Osteocyte (in vitro differentiated cells): ENCODE measurements around the gene NACC2. TPM values are rescaled to one million over a fixed set of nuclear protein-coding genes. Genes with fewer than 3 reads are reported as not detected.

Source experiments
- DNase-seq: peaks from one replicate; pipeline ENCODE4 v3.0.0; 2021; ENCODE audit warnings: mixed read lengths; ENCODE audit not compliant: unreplicated experiment; ENCODE audit errors: extremely low spot score
- H3K27ac Mint-ChIP-seq: one replicate; pipeline ENCODE4 v1.8.0; 2021; ENCODE audit warnings: mild to moderate bottlenecking, mixed read lengths; ENCODE audit not compliant: unreplicated experiment
- H3K27me3 Mint-ChIP-seq: one replicate; pipeline ENCODE4 v1.8.0; 2021; ENCODE audit warnings: mixed read lengths; ENCODE audit not compliant: unreplicated experiment
- H3K36me3 Mint-ChIP-seq: one replicate; pipeline ENCODE4 v1.8.0; 2021; ENCODE audit warnings: mixed read lengths; ENCODE audit not compliant: unreplicated experiment
- H3K4me1 Mint-ChIP-seq: one replicate; pipeline ENCODE4 v1.8.0; 2021; ENCODE audit warnings: mixed read lengths; ENCODE audit not compliant: unreplicated experiment
- H3K4me3 Mint-ChIP-seq: one replicate; pipeline ENCODE4 v1.8.0; 2021; ENCODE audit warnings: mild to moderate bottlenecking, moderate library complexity, mixed read lengths; ENCODE audit not compliant: unreplicated experiment
- H3K9me3 Mint-ChIP-seq: one replicate; pipeline ENCODE4 v1.8.0; 2021; ENCODE audit warnings: mixed read lengths; ENCODE audit not compliant: unreplicated experiment
- total RNA-seq: library from RNA; stranded (reverse); gene quantifications from 2 replicates; pipeline ENCODE4 v1.2.1, GENCODE V29; 2021
- TF ChIP-seq, protein P1 (sequence below): fragments of 200-600 bp; sonication (generic); IDR thresholded peaks from 2 replicates; pipeline ENCODE4 v1.5.0; 2021; ENCODE audit warnings: antibody characterized with exemption, mild to moderate bottlenecking, moderate library complexity

The NACC2 gene
- total RNA-seq, 1 donor from 2014 or later = 40.1 TPM

DNA sequence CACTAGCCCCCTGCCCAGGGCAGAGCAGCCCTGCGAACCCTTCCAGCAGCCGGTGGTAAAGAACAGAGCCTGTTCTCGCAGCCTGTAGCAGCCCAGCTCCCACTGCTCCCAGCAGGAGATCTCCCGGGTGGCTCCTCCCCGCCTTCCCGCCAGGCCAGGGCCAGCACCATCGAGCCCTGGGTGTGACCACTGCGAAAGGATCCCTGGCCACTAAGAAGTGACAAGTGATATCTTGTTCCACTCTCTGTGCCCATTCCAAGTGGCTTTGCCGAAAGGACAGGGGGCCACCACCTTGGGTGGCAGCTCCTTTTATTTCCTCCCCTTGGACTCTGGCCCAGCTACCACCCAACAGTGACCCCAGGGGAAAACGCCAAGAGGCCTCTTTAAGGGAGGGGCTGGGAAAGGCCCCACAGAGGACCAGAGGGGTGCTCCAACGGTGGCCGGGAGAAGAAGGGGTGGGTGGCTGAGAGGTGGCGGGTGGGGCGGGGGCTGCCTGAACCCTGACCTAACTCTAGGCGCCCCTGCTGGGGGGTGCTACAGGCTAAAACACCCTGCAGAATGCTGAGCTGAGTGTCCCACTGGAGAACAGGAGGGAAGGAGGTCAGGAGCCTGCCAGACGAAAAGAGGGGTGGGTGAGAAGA, 1.6 kb downstream of the NACC2 start:
- DNase-seq = no peak
- H3K4me3 Mint-ChIP-seq = peak overlapping the region; percentile 77
- no peaks in the 10 kb centered on the region for H3K27me3 Mint-ChIP-seq
- TF ChIP-seq, protein P1, sequence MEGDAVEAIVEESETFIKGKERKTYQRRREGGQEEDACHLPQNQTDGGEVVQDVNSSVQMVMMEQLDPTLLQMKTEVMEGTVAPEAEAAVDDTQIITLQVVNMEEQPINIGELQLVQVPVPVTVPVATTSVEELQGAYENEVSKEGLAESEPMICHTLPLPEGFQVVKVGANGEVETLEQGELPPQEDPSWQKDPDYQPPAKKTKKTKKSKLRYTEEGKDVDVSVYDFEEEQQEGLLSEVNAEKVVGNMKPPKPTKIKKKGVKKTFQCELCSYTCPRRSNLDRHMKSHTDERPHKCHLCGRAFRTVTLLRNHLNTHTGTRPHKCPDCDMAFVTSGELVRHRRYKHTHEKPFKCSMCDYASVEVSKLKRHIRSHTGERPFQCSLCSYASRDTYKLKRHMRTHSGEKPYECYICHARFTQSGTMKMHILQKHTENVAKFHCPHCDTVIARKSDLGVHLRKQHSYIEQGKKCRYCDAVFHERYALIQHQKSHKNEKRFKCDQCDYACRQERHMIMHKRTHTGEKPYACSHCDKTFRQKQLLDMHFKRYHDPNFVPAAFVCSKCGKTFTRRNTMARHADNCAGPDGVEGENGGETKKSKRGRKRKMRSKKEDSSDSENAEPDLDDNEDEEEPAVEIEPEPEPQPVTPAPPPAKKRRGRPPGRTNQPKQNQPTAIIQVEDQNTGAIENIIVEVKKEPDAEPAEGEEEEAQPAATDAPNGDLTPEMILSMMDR = no peak
- H3K27ac Mint-ChIP-seq = peak overlapping the region; percentile 80
- H3K4me1 Mint-ChIP-seq = peaks cover 56% of the 10 kb centered on the region
- H3K9me3 Mint-ChIP-seq = no peaks in the 10 kb centered on the region
- H3K36me3 Mint-ChIP-seq = no peaks in the 10 kb centered on the region

DNA sequence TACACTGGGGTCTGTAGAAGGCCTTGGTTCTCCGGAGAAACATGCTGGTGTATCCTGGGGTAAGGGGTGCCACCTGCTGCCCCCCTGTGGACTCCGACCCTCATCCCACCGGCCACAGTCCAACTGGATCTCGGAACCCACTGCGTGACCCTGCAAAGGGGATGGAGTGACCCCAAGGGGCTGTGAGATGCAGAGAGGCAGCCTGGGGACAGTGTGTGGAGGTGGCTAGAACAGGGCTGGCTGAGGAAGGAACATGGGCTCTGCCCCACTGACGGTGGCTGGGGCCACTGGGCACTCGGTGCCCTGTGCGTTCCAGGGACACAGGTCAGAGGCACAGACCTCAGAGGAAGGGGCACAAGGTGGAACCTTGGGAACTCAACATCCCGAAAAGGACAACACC, 2.3 kb downstream of the NACC2 start:
- Mint-ChIP-seq H3K36me3 (no peaks in the 10 kb centered on the region), H3K27me3 (no peaks in the 10 kb centered on the region), H3K9me3 (no peaks in the 10 kb centered on the region), H3K27ac (peak overlapping the region; percentile 80), H3K4me3 (peak overlapping the region; percentile 77), H3K4me1 (peaks cover 60% of the 10 kb centered on the region)
- no peak for DNase-seq
- TF ChIP-seq, protein P1 = no peak

DNA sequence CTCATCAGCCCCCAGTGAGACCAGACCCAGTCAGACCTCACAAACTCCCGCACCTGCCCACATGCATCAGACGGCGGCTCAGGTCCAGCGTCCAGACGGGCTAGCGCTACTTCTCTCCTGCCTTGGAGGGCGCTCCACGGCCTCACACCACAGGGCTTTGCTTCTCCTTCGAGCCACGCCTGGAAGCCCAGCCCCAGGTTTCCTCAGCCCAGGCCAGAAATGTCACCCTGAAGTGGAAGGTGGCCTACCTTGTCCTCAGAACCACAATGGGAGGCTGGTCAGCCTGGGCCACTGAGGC, 2.8 kb downstream of the NACC2 start:
- Mint-ChIP-seq H3K27ac (peak overlapping the region; percentile 80), H3K9me3 (no peaks in the 10 kb centered on the region), H3K27me3 (no peaks in the 10 kb centered on the region), H3K36me3 (no peaks in the 10 kb centered on the region), H3K4me3 (no peak overlapping the region), H3K4me1 (peaks cover 60% of the 10 kb centered on the region)
- no peak for DNase-seq
- TF ChIP-seq, protein P1 = no peak

DNA sequence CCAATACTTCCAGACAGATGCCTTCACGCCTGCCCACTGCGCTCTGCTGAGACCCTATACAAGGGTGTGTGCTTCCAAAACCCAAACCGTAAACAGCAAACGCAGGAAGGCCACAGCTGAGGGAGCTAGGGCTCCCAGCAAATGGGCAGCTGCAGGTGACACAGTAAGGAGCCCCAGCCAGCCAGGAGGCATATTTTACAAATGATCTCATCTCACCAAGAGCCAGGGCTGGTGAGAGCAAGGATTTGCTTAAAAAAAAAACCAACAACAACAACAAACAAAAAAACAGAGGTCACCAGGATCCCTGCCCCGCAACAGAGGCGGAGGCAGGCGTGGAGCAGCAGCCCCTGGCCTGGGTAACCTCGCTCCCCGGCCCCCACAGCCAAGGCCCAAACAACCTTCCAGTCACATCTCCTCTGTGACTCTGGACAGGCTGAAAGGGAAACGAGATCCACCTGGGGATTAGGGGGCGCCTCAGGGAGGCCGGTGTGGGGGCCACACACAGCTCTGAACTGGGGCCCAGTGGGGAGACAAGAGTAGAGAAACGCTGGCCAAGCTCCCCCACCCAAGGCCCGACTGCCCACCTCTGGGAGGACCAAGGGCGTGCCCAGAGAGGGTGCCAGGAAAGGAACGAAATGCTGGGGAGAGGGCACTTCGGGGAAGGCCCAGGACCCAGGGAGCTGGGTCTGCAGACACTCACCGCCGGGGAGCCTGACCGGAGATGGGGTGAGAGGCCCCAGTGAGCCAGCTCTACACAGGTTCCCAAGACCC, 3.3 kb downstream of the NACC2 start:
- DNase-seq = no peak
- Mint-ChIP-seq H3K4me1 (peaks cover 62% of the 10 kb centered on the region), H3K27me3 (no peaks in the 10 kb centered on the region), H3K36me3 (no peaks in the 10 kb centered on the region), H3K9me3 (no peaks in the 10 kb centered on the region), H3K4me3 (peak overlapping the region; percentile 57), H3K27ac (peak overlapping the region; percentile 83)
- TF ChIP-seq, protein P1 = no peak

DNA sequence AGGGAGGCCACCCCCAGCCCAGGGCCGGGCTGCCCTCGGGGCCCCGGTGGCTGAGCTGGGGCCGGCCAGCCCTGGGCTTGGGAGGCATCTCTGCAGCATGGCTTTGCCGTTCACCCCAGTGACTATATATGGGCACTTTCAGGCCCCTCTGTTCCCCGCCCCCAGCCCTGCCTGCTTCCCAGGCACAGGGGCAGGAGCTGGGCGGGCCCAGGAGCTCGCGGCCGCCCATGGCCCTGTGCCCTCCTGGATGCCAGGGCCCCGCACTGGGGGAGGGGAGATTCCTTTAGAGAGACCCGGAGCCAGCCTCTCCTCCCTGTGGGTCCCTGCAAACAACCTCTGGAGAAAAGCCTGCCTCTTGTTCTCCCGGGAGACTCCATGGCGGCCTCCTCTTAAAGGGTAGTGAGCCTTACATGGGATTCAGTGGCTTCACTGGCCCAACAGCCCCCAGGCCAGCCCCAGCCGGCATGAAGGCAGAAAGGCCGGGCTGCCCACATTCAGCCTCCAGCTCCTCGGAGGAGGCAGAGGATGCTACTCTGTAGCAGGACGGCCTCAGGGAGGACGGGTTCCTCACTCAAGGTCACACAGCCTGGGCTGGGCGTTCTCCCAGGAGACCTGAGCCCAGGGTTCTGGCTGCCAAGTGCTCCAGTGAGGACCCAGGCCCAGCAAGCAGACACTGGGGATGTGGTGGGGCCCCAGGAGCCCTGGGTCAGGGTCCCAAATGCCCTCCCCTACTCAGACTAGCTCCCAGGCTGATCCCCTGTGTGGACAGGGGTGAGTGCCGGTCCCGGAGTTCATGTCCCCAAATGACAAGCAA, 4.1 kb downstream of the NACC2 start:
- no peaks in the 10 kb centered on the region for H3K36me3 Mint-ChIP-seq
- H3K4me3 Mint-ChIP-seq = peak overlapping the region; percentile 57
- no peaks in the 10 kb centered on the region for H3K9me3 Mint-ChIP-seq
- TF ChIP-seq, protein P1 = no peak
- H3K4me1 Mint-ChIP-seq = peaks cover 61% of the 10 kb centered on the region
- H3K27ac Mint-ChIP-seq = peak overlapping the region; percentile 83
- DNase-seq = no peak
- no peaks in the 10 kb centered on the region for H3K27me3 Mint-ChIP-seq
